Measurements from ENCODE around the gene NEK8. TPM values are rescaled to one million over a fixed set of nuclear protein-coding genes. Genes with fewer than 3 reads are reported as not detected.
A peak's percentile ranks its signal among the peaks of the same experiment; 100 is the strongest.

The NEK8 gene
- polyA plus RNA-seq, 1 donor from 2014 or later, result 1.5 TPM

- Histone ChIP-seq H3K9ac (ENCODE audit: low read length) (peak overlapping the region; percentile 56), H3K79me2 (replicated peaks; ENCODE audit: insufficient read depth, low read length) (peaks cover 43% of the 10 kb centered on the region), H3K4me2 (ENCODE audit: low read length) (no peak overlapping the region), H3K9me3 (ENCODE audit: low read length) (no peaks in the 10 kb centered on the region), H3K9me2 (ENCODE audit: insufficient read depth, low read length) (no peaks in the 10 kb centered on the region), H4K20me1 (ENCODE audit: insufficient read depth) (peaks cover 28% of the 10 kb centered on the region), H2AFZ (ENCODE audit: low read depth, low read length) (no peak overlapping the region), H3F3A (ENCODE audit: insufficient read depth, low read length, poor library complexity, severe bottlenecking) (peaks cover 4% of the 10 kb centered on the region), H3K27ac (ENCODE audit: low read length) (peak overlapping the region; percentile 59), H3K27me3 (ENCODE audit: insufficient read depth, low read depth, low read length) (no peaks in the 10 kb centered on the region), H3K4me3 (ENCODE audit: low read length) (peak overlapping the region; percentile 39), H3K36me3 (ENCODE audit: insufficient read depth, low read length) (peaks cover 22% of the 10 kb centered on the region)
- peak; percentile 1 for TF ChIP-seq POLR2AphosphoS5 (IDR thresholded peaks at IDR 0.05)
- no peak for TF ChIP-seq MXI1 (conservative IDR thresholded peaks at IDR 0.05; ENCODE audit: poor library complexity, severe bottlenecking)
Observed at GRCh38 chr17:28748852-28749515, 20.4 kb downstream of the NEK8 start.

DNA sequence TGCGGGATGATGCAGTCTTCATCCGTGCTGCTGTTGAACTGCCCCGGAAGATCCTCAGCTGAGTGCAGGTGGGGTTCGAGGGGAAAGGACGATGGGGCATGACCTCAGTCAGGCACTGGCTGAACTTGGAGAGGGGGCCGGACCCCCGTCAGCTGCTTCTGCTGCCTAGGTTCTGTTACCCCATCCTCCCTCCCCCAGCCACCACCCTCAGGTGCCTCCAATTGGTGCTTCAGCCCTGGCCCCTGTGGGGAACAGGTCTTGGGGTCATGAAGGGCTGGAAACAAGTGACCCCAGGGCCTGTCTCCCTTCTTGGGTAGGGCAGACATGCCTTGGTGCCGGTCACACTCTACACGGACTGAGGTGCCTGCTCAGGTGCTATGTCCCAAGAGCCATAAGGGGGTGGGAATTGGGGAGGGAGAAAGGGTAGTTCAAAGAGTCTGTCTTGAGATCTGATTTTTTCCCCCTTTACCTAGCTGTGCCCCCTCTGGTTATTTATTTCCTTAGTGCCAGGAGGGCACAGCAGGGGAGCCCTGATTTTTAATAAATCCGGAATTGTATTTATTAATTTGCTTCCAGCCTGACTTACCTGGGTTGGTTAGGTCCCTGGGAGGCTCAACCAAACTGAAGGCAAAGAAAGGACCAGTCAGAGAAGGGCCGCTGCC is 21.1 kb downstream of the NEK8 start:
- Histone ChIP-seq H3K9me3 (ENCODE audit: low read length) (no peaks in the 10 kb centered on the region), H3K4me2 (ENCODE audit: low read length) (no peak overlapping the region), H3K4me3 (ENCODE audit: low read length) (peak overlapping the region; percentile 39), H3F3A (ENCODE audit: insufficient read depth, low read length, poor library complexity, severe bottlenecking) (peaks cover 4% of the 10 kb centered on the region), H3K27ac (ENCODE audit: low read length) (peak overlapping the region; percentile 59), H3K27me3 (ENCODE audit: insufficient read depth, low read depth, low read length) (no peaks in the 10 kb centered on the region), H3K9me2 (ENCODE audit: insufficient read depth, low read length) (no peaks in the 10 kb centered on the region), H3K36me3 (ENCODE audit: insufficient read depth, low read length) (peaks cover 22% of the 10 kb centered on the region), H4K20me1 (ENCODE audit: insufficient read depth) (peaks cover 28% of the 10 kb centered on the region), H2AFZ (ENCODE audit: low read depth, low read length) (no peak overlapping the region), H3K9ac (ENCODE audit: low read length) (peak overlapping the region; percentile 56), H3K79me2 (replicated peaks; ENCODE audit: insufficient read depth, low read length) (peaks cover 36% of the 10 kb centered on the region)
- no peak for TF ChIP-seq SMC3 (conservative IDR thresholded peaks at IDR 0.05; ENCODE audit: poor library complexity)
- TF ChIP-seq MXI1 (conservative IDR thresholded peaks at IDR 0.05; ENCODE audit: poor library complexity, severe bottlenecking), result no peak

GRCh38 chr17:28750178-28751047 is 21.8 kb downstream of the NEK8 start:
- no peak overlapping the region for H2AFZ ChIP-seq (ENCODE audit: low read depth, low read length)
- peak overlapping the region; percentile 39 for H3K4me3 ChIP-seq (ENCODE audit: low read length)
- peak overlapping the region; percentile 56 for H3K9ac ChIP-seq (ENCODE audit: low read length)
- peak overlapping the region; percentile 59 for H3K27ac ChIP-seq (ENCODE audit: low read length)
- no peaks in the 10 kb centered on the region for H3K9me3 ChIP-seq (ENCODE audit: low read length)
- TF ChIP-seq EP300 (conservative IDR thresholded peaks at IDR 0.05; ENCODE audit: poor library complexity, severe bottlenecking) (peak; percentile 26), POLR2AphosphoS5 (IDR thresholded peaks at IDR 0.05) (peak; percentile 75), TAF1 (IDR thresholded peaks at IDR 0.05; ENCODE audit: low read depth) (no peak), CTCF (IDR thresholded peaks at IDR 0.05; ENCODE audit: poor library complexity, severe bottlenecking) (peak; percentile 100), REST (IDR thresholded peaks at IDR 0.05; ENCODE audit: borderline replicate concordance) (no peak), RAD21 (conservative IDR thresholded peaks at IDR 0.05) (peak; percentile 75), SMC3 (conservative IDR thresholded peaks at IDR 0.05; ENCODE audit: poor library complexity) (peak; percentile 89), MXI1 (conservative IDR thresholded peaks at IDR 0.05; ENCODE audit: poor library complexity, severe bottlenecking) (peak; percentile 18), EZH2 (IDR thresholded peaks at IDR 0.05; ENCODE audit: borderline replicate concordance, insufficient read depth, low read length, poor library complexity, severe bottlenecking) (no peak)
- H4K20me1 ChIP-seq (ENCODE audit: insufficient read depth), result peaks cover 28% of the 10 kb centered on the region
- no peak overlapping the region for H3K4me2 ChIP-seq (ENCODE audit: low read length)
- H3K79me2 ChIP-seq (replicated peaks; ENCODE audit: insufficient read depth, low read length), result peaks cover 28% of the 10 kb centered on the region
- peaks cover 4% of the 10 kb centered on the region for H3F3A ChIP-seq (ENCODE audit: insufficient read depth, low read length, poor library complexity, severe bottlenecking)
- H3K27me3 ChIP-seq (ENCODE audit: insufficient read depth, low read depth, low read length), result no peaks in the 10 kb centered on the region
- peaks cover 22% of the 10 kb centered on the region for H3K36me3 ChIP-seq (ENCODE audit: insufficient read depth, low read length)
- no peaks in the 10 kb centered on the region for H3K9me2 ChIP-seq (ENCODE audit: insufficient read depth, low read length)
